Hepatocyte (in vitro differentiated cells): ENCODE data around the gene SBNO2. TPM values are rescaled to one million over a fixed set of nuclear protein-coding genes. Genes with fewer than 3 reads are reported as not detected.
A peak's percentile ranks its signal among the peaks of the same experiment; 100 is the strongest.

Source experiments
- DNase-seq: peaks from one replicate; pipeline ENCODE4 v3.0.0-alpha.2; 2016; ENCODE audit warnings: low spot score
- H2AFZ ChIP-seq: fragments of 200-600 bp; sonication (generic); 2 replicates; pipeline ENCODE4 v1.6.0; 2016; ENCODE audit warnings: antibody characterized with exemption, mild to moderate bottlenecking
- H3K27ac ChIP-seq: fragments of 200-600 bp; sonication (generic); 2 replicates; pipeline ENCODE4 v1.5.1; 2016; ENCODE audit warnings: mild to moderate bottlenecking
- H3K27me3 ChIP-seq: fragments of 200-600 bp; sonication (generic); 2 replicates; pipeline ENCODE4 v1.6.1; 2016
- H3K36me3 ChIP-seq: fragments of 200-600 bp; sonication (generic); replicated peaks from 2 replicates; pipeline ENCODE4 v1.5.1; 2016; ENCODE audit warnings: low read depth; ENCODE audit not compliant: insufficient read depth
- H3K4me1 ChIP-seq: fragments of 200-600 bp; sonication (generic); 2 replicates; pipeline ENCODE4 v1.5.1; 2016; ENCODE audit warnings: mild to moderate bottlenecking, moderate library complexity; ENCODE audit not compliant: insufficient read depth
- H3K4me2 ChIP-seq: fragments of 200-600 bp; sonication (generic); 2 replicates; pipeline ENCODE4 v1.6.0; 2016
- H3K4me3 ChIP-seq: fragments of 200-600 bp; sonication (generic); 2 replicates; pipeline ENCODE4 v1.5.1; 2016; ENCODE audit warnings: mild to moderate bottlenecking
- H3K79me2 ChIP-seq: fragments of 200-600 bp; sonication (generic); 2 replicates; pipeline ENCODE4 v1.6.0; 2017; ENCODE audit warnings: mild to moderate bottlenecking
- H3K9me2 ChIP-seq: fragments of 200-600 bp; sonication (generic); replicated peaks from 2 replicates; pipeline ENCODE4 v1.6.0; 2017; ENCODE audit warnings: mild to moderate bottlenecking; ENCODE audit not compliant: insufficient read depth
- H3K9me3 ChIP-seq: fragments of 200-600 bp; sonication (generic); 2 replicates; pipeline ENCODE4 v1.5.1; 2016; ENCODE audit warnings: low read depth, mild to moderate bottlenecking
- H4K20me1 ChIP-seq: fragments of 200-600 bp; sonication (generic); 2 replicates; pipeline ENCODE4 v1.6.0; 2016; ENCODE audit warnings: mild to moderate bottlenecking; ENCODE audit not compliant: insufficient read depth, poor library complexity, severe bottlenecking
- CTCF ChIP-seq: fragments of 200-600 bp; sonication (generic); IDR thresholded peaks from 2 replicates; pipeline ENCODE4 v1.5.1; 2016; ENCODE audit warnings: antibody characterized with exemption, mild to moderate bottlenecking; ENCODE audit not compliant: poor library complexity
- EZH2 ChIP-seq: fragments of 200-600 bp; sonication (generic); IDR thresholded peaks from 2 replicates; pipeline ENCODE4 v1.6.1; 2016; ENCODE audit warnings: antibody characterized with exemption, mild to moderate bottlenecking, borderline replicate concordance
- EZH2phosphoT487 ChIP-seq: fragments of 200-600 bp; sonication (generic); IDR thresholded peaks from one replicate; pipeline ENCODE4 v1.6.1; 2018; ENCODE audit warnings: antibody characterized with exemption, mild to moderate bottlenecking, low read depth, moderate library complexity; ENCODE audit not compliant: unreplicated experiment, severe bottlenecking
- WGBS: methylation state at CpG from one replicate; pipeline ENCODE4 v1.1.6; 2016; ENCODE audit warnings: low lambda C conversion rate; ENCODE audit errors: missing lambda C conversion rate; 5-methylcytosine and 5-hydroxymethylcytosine counted together
- polyA plus RNA-seq: library from polyadenylated mRNA; unstranded; fragments of >200 nt; fragmentation: Nextera tagmentation; extraction: Ambion mirVana; gene quantifications from 2 replicates; pipeline ENCODE4 v1.2.1, GENCODE V29; 2016
- total RNA-seq: library from RNA; depleted of rRNA; stranded (reverse); fragments of >200 nt; gene quantifications from 2 replicates; pipeline ENCODE4 v1.2.3, GENCODE V29; 2014

Gene SBNO2
- total and polyA plus RNA-seq, 2 experiments from 2014 or later: 12.7 to 15.6 TPM

DNA sequence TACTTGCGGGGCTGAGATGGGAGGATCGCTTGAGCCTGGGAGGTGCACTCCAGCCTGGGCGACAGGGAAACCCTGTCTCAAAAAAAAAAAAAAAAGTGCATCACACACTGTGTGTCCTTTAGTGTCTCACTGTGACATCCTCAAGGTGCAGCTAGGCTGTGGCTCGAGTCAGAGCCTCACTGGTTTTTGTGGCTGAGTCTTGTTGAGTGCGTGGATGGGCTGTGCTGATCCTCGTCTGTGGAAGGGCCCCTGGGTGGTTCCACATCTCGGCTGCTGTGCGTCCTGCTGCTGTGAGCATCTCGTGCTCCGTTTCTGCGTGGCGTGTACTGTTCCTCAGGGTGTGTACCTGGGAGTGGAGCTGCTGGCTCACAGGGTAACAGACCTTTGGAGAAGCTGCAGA is 42.7 kb upstream of the SBNO2 start:
- DNase-seq: no peak
- Histone ChIP-seq H3K9me2 (no peaks in the 10 kb centered on the region), H3K27me3 (no peaks in the 10 kb centered on the region), H3K9me3 (no peaks in the 10 kb centered on the region), H3K4me2 (no peak overlapping the region), H3K4me1 (peaks cover 12% of the 10 kb centered on the region), H3K79me2 (peaks cover 86% of the 10 kb centered on the region), H3K4me3 (no peak overlapping the region), H4K20me1 (peaks cover 51% of the 10 kb centered on the region), H2AFZ (no peak overlapping the region), H3K36me3 (no peaks in the 10 kb centered on the region), H3K27ac (no peak overlapping the region)
- TF ChIP-seq EZH2phosphoT487 (no peak), EZH2 (no peak), CTCF (no peak)
- WGBS: 92% methylated on average over 12 of the region's 12 CpGs

DNA sequence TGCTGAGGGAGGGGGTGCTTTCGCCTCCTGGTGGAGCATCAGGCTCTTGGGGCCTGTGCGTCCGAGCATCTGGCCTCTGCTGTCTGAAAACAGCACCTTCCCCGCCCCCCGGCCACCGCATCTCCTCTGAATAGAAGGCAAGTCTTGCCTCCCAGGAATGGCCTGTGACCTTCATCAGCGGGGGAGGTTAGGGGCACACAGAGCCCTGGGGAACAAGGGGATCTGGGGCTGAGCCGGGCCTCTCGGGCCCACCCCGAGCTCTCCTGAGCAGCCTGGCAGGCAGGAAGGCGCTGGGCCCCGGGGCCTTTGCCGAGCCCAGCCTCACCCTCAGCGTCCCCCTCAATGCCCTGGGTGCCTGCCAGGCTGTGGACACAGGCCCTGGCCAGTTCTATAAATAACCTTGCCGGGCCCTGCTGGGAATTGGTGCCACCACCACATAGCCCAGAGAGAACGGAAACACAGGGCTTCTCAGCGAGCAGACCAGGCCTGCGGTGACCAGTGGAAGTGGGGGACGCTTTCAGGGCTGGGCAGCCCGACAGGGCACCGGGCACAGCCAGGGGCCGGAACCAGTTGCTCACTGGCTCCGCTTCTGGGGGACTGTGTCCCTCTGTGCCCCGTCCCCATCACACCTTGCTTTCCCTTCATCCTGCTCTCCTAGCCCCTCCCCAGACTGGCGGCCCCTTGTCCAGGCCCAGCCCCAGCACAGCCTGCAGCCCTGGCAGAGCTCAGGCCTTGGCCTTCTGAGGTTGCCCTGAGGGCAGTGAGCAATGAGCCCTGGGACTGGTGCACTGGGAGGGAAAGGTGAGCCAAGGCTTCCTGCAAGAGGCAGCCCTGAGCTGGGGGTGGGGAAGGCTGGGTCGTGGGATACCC is 41.0 kb upstream of the SBNO2 start:
- H3K4me1 ChIP-seq: peaks cover 12% of the 10 kb centered on the region
- peaks cover 95% of the 10 kb centered on the region for H3K79me2 ChIP-seq
- no peak overlapping the region for H3K4me3 ChIP-seq
- H3K4me2 ChIP-seq: no peak overlapping the region
- H3K36me3 ChIP-seq: no peaks in the 10 kb centered on the region
- 91% methylated on average over 25 of the region's 26 CpGs for WGBS
- no peak for TF ChIP-seq CTCF
- H2AFZ ChIP-seq: no peak overlapping the region
- no peaks in the 10 kb centered on the region for H3K9me2 ChIP-seq
- no peak overlapping the region for H3K27ac ChIP-seq
- H3K27me3 ChIP-seq: no peaks in the 10 kb centered on the region
- DNase-seq: no peak
- no peaks in the 10 kb centered on the region for H3K9me3 ChIP-seq
- H4K20me1 ChIP-seq: peaks cover 58% of the 10 kb centered on the region

GRCh38 chr19:1214299-1214861 is 40.3 kb upstream of the SBNO2 start:
- Histone ChIP-seq H3K27ac (peak overlapping the region; percentile 89), H3K9me2 (no peaks in the 10 kb centered on the region), H3K36me3 (no peaks in the 10 kb centered on the region), H4K20me1 (peaks cover 65% of the 10 kb centered on the region), H3K27me3 (no peaks in the 10 kb centered on the region), H3K9me3 (no peaks in the 10 kb centered on the region), H3K79me2 (peaks cover 99% of the 10 kb centered on the region), H3K4me2 (no peak overlapping the region), H3K4me1 (peaks cover 14% of the 10 kb centered on the region), H2AFZ (no peak overlapping the region), H3K4me3 (no peak overlapping the region)
- TF ChIP-seq CTCF (no peak), EZH2 (no peak), EZH2phosphoT487 (no peak)
- 91% methylated on average over 19 of the region's 21 CpGs for WGBS
- DNase-seq: no peak
